Head of caudate nucleus (tissue), 42 donors: ENCODE measurements around the gene PLGRKT.
"Not testable (repeated sequence)": the region's sequence is repeated elsewhere in the genome, so short reads cannot be mapped to it uniquely, and the experiment has no call there.

Source experiments
- DNase-seq, 42 donors: peaks; one replicate each; pipeline versions ENCODE4 v3.0.0 to v3.0.0-alpha.2; 2020 to 2021; ENCODE audit warnings: mixed read lengths in 7 of 42
- intact Hi-C: fragments of 100-400 bp; cut with DNase I; formaldehyde crosslinking; loops from one replicate; pipeline ENCODE4 v1.15.0; 2022

PLGRKT gene

GRCh38 chr9:5438301-5439162 is 807 bp upstream of the PLGRKT start:
- DNase-seq = peak in 3 of 42 donors; percentile 7 to 11 (median 9)
- intact Hi-C loops = loop anchor here (10.0 kb wide), 1 partner anchor 94 kb away; no protein-coding TSS in a partner anchor

DNA sequence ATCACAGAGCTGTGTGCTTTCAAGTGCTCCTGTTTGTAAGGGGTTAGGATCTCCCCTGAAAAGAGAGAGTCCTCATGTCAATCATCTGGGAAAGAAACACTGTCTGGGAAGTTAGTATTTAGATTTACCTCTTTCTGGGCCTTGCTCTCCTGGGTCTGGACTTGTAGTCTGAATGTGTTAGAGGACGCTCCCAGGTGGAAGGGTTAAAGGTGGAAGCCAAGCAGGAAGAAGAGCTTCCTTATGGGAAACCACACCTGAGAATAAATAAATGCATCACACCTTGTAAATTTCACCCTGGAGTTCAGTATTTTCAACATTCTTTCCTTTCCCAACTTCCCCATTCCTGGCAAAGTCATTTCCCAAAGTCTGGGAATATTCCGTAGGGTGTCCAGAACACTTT is 1.3 kb downstream of the PLGRKT start:
- intact Hi-C loops = loop anchor here (10.0 kb wide), 1 partner anchor 92 kb away; no protein-coding TSS in a partner anchor
- DNase-seq = no peak

- DNase-seq = no peak
- intact Hi-C loops = loop anchor here (10.0 kb wide), 1 partner anchor 91 kb away; no protein-coding TSS in a partner anchor
Observed at GRCh38 chr9:5435912-5436311, 1.8 kb downstream of the PLGRKT start.

DNA sequence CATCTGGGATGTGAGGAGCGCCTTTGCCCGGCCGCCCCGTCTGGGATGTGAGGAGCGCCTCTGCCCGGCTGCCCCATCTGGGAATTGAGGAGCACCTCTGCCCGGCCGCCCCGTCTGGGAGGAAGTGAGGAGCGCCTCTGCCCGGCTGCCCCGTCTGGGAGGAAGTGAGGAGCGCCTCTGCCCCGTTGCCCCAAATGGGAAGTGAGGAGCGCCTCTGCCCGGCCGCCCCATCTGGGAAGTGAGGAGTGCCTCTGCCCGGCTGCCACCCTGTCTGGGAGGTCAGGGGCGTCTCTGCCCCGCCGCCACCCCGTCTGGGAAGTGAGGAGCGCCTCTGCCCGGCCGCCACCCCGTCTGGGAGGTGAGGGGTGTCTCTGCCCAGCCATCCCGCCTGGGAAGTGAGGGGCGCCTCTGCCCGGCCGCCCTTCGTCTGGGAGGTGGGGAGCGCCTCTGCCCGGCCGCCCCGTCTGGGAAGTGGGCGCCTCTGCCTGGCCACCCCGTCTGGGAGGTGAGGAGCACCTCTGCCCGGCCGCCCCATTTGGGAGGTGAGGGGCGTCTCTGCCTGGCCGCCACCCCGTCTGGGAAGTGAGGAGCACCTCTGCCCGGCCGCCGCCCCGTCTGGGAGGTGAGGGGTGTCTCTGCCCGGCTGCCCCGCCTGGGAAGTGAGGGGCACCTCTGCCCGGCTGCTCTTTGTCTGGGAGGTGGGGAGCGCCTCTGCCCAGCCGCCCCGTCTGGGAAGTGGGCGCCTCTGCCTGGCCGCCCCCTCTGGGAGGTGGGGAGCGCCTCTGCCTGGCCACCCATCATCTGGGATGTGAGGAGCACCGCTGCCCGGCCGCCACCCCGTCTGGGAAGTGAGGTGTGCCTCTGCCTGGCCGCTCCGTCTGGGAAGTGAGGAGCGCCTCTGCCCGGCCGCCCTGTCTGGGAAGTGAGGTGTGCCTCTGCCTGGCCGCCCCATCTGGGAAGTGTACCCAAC is 3.6 kb downstream of the PLGRKT start:
- intact Hi-C loops = loop anchor here (10.0 kb wide), 1 partner anchor 89 kb away; no protein-coding TSS in a partner anchor
- DNase-seq = not testable (repeated sequence)

DNA sequence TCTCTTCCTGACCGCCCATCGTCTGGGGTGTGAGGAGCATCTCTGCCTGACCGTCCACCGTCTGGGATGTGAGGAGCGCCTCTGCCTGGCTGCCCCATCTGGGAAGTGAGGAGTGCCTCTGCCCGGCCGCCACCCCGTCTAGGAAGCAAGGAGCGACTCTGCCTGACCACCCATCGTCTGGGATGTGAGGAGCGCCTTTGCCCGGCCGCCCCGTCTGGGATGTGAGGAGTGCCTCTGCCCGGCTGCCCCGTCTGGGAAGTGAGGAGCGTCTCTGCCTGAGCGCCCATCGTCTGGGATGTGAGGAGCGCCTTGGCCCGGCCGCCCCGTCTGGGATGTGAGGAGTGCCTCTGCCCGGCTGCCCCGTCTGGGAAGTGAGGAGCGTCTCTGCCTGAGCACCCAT is 4.4 kb downstream of the PLGRKT start:
- DNase-seq = not testable (repeated sequence)
- intact Hi-C loops = loop anchor here (10.0 kb wide), 1 partner anchor 89 kb away; no protein-coding TSS in a partner anchor

DNA sequence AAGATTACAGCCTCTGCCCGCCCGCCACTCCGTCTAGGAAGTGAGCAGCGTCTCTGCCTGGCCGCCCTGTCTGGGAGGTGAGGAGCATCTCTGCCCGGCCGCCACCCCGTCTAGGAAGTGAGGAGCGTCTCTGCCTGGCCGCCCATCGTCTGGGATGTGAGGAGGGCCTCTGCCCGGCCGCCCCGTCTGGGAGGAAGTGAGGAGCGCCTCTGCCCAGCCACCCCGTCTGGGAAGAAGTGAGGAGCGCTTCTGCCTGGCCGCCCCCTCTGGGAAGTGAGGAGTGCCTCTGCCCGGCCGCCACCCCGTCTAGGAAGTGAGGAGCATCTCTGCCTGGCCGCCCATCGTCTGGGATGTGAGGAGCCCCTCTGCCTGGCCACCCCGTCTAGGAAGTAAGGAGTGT is 4.8 kb downstream of the PLGRKT start:
- intact Hi-C loops = loop anchor here (10.0 kb wide), 1 partner anchor 88 kb away; no protein-coding TSS in a partner anchor
- not testable (repeated sequence) for DNase-seq

- intact Hi-C loops = loop anchor here (10.0 kb wide), 1 partner anchor 86 kb away; no protein-coding TSS in a partner anchor
- no peak for DNase-seq
Observed at GRCh38 chr9:5430912-5431311, 6.8 kb downstream of the PLGRKT start.

DNA sequence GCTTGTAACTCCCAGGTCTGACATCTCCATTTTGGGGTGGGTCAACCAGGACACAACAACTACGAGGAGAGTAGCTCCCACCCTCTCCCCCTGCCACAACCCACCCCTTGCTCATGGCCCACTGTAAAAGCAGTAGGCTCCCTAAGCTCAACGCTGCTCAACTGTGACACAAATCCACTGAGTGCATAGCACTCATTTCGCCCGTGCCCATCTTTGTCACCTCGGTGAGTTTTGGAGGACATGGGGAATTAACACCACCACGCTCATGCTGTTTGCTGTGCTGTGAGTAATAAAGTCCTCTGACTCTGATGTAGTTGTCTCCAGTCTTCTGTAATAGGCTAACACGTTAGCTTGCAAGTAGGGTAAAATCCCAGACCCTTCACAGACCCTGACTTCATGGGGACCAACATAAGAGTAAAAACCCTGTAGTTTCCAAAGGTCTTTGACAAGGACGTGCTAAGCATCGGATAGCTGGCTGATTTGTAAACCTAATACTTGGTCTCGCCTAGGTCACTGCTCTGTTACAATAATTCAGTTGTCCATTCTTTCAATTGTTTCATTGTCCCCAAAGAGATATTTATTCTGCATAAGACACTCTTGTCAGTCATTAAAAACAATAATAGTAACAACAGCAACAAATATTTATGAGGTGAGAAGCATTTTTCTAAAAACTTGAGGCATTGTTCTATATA is 7.7 kb downstream of the PLGRKT start:
- peak in 1 of 42 donors; percentile 32 for DNase-seq
- intact Hi-C loops = loop anchor here (10.0 kb wide), 1 partner anchor 85 kb away; no protein-coding TSS in a partner anchor

DNA sequence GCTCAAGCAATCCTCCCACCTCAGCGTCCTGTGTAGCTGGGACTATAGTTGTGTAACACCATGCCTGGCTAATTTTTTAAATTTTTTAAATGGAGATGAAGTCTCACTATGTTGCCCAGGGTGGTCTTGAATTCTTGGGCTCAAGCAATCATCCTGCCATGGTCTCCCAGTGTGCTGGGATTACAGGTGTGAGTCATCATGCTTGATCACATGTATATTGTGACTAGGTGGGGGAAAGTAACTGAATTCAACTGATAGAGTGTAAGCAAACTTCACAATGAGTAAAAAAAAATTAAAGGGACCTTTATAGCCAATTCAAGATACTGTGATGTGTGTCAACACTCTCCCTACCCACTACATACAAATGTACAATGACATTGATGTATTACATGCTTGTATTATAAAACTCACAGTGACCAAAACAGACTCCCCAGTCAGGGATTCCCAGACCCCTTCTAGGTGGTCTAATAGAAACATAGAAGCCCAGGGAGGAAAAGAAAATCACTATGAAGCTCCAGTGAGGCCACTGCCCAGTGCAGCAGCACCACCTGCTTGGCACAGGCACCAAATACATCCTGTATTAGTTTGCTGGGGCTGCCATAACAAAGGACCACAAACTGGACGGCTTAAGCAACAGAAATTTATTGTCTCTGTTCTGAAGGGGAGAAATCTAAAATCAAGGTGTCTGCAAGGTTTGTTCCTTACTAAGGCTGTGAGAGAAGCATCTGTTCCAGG is 8.8 kb downstream of the PLGRKT start:
- DNase-seq = no peak
- intact Hi-C loops = no loop called here

GRCh38 chr9:5428172-5428571 is 9.6 kb downstream of the PLGRKT start:
- DNase-seq = no peak
- intact Hi-C loops = no loop called here

DNA sequence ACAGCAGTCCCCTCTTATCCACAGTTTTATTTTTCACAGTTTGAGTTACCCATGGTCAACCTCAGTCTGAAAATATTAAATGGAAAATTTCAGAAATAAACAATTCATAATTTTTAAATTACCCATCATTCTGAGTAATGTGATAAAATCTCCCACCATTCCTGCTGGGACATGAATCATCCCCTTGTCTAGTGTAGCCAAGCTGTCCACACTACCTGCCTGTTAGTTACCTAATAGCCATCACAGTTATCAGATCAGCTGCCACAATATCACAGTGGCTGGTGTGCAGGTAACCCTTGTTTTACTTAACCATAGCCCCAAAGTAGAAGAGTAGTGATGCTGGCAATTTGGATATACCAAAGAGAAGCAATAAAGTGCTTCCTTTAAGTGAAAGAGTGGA is 10.7 kb downstream of the PLGRKT start:
- intact Hi-C loops = no loop called here
- DNase-seq = no peak

DNA sequence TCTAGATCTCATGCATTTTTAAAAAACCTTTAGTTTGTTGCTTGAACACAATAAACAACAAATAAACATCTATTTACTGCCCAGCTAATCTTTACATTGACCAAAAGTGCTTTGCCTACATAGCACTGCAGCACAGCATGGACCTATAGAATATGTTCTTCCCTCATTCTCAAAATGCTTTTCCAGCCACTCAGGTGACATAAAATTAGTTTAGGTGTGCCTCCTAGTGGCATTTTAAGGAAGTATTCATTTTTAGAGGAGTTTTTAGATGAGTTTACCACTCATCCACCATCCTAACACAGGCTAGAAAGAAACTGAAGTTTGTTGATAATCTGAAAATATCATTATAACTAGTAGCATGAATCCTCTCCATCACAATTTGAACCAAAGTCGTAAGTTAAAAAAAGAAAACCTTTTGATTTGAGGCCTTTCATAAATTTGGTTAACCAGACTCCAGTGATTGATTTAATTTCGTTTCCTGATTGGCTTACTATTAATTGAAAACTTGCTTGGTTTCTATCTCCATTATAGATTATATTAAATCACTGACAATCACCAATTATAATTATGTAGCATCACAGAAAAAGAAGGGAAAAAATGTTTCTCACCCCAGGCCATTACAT is 12.6 kb downstream of the PLGRKT start:
- intact Hi-C loops = no loop called here
- no peak for DNase-seq

GRCh38 chr9:5422276-5422675 is 15.4 kb downstream of the PLGRKT start:
- intact Hi-C loops = no loop called here

GRCh38 chr9:5421163-5421562 is 16.6 kb downstream of the PLGRKT start:
- intact Hi-C loops = no loop called here
- DNase-seq = no peak

More at GRCh38 chr9:5422276-5422675, 15.4 kb downstream of the PLGRKT start:
- no peak for DNase-seq

DNA sequence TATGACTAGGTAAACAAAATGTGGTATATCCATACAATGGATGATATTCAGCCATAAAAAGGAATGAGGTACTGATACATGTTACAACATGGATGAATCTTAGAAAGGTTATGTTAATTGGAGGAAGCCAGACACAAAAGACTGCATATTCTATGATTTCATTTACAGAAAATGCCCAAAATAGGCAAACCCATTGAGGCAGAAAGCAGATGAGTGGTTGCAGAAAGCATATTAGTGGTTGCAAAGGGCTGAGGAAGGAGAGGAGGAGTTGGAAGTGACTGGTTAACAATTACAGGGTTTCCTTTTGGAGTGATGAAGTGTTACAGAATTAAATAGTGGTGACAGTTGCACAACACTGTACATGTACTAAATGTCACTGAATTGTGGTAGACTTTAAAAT is 17.7 kb downstream of the PLGRKT start:
- intact Hi-C loops = no loop called here
- DNase-seq = no peak

GRCh38 chr9:5418481-5418880 is 19.2 kb downstream of the PLGRKT start:
- intact Hi-C loops = no loop called here

GRCh38 chr9:5416953-5417352 is 20.8 kb downstream of the PLGRKT start:
- intact Hi-C loops = no loop called here
- DNase-seq = no peak

More at GRCh38 chr9:5418481-5418880, 19.2 kb downstream of the PLGRKT start:
- DNase-seq = no peak

- DNase-seq = no peak
- intact Hi-C loops = no loop called here
Observed at GRCh38 chr9:5408596-5408995, 29.1 kb downstream of the PLGRKT start.
